OCI-LY7 (cell line): ENCODE results near the gene NAV2. TPM values are rescaled to one million over a fixed set of nuclear protein-coding genes. Genes with fewer than 3 reads are reported as not detected.

ENCODE experiments used
- BruUV-seq: library from RNA; stranded (reverse); fragments of 400-500 nt; replicated peaks from 2 replicates; lab custom pipeline; 2021; lab: Mats Ljungman, UMichigan
- CTCF ChIA-PET: fragments of 300-600 bp; sonication (Branson Sonifier 250); formaldehyde crosslinking; loops from one replicate; lab custom pipeline; 2022; ENCODE audit warnings: antibody characterized with exemption; ENCODE audit not compliant: unreplicated experiment; lab: Charles Lee
- POLR2A ChIA-PET: fragments of 300-600 bp; sonication (Branson Sonifier 250); formaldehyde crosslinking; loops from one replicate; lab custom pipeline; 2022; ENCODE audit warnings: antibody characterized with exemption; lab: Charles Lee
- DNase-seq: peaks from one replicate; pipeline ENCODE4 v3.0.0-alpha.2; 2015; ENCODE audit warnings: low spot score
- H2AFZ ChIP-seq: fragments of 200-600 bp; sonication (generic), shearing (Covaris generic); 2 replicates; pipeline ENCODE4 v1.6.1; 2014; ENCODE audit warnings: mild to moderate bottlenecking, antibody characterized with exemption, low read length, moderate library complexity
- H3K27ac ChIP-seq: fragments of 200-600 bp; sonication (generic); 2 replicates; pipeline ENCODE4 v1.5.1; 2014; ENCODE audit warnings: mixed run types, low read depth, mild to moderate bottlenecking, moderate library complexity, low read length, inconsistent platforms; ENCODE audit not compliant: poor library complexity, severe bottlenecking
- H3K36me3 ChIP-seq: fragments of 200-600 bp; sonication (generic); 2 replicates; pipeline ENCODE4 v1.6.1; 2014; ENCODE audit warnings: mild to moderate bottlenecking, antibody characterized with exemption, low read length, moderate library complexity, mixed read lengths; ENCODE audit not compliant: insufficient read depth
- H3K4me1 ChIP-seq: fragments of 200-600 bp; sonication (generic); 2 replicates; pipeline ENCODE4 v1.5.1; 2014; ENCODE audit warnings: mild to moderate bottlenecking, low read length; ENCODE audit not compliant: insufficient read depth, poor library complexity, severe bottlenecking
- H3K4me2 ChIP-seq: fragments of 200-600 bp; sonication (generic); 2 replicates; pipeline ENCODE4 v1.6.1; 2014; ENCODE audit warnings: mild to moderate bottlenecking, low read length
- H3K4me3 ChIP-seq: fragments of 200-600 bp; sonication (generic); 2 replicates; pipeline ENCODE4 v1.5.1; 2014; ENCODE audit warnings: mild to moderate bottlenecking, low read depth, low read length; ENCODE audit not compliant: poor library complexity, severe bottlenecking
- H3K79me2 ChIP-seq: fragments of 200-600 bp; sonication (generic); 2 replicates; pipeline ENCODE4 v1.6.1; 2016; ENCODE audit warnings: low read depth, mild to moderate bottlenecking, low read length, moderate library complexity, mixed read lengths; ENCODE audit not compliant: insufficient read depth
- H3K9me2 ChIP-seq: fragments of 200-600 bp; sonication (generic); 2 replicates; pipeline ENCODE4 v1.6.1; 2016; ENCODE audit warnings: mild to moderate bottlenecking, low read length, mixed read lengths; ENCODE audit not compliant: insufficient read depth
- H3K9me3 ChIP-seq: fragments of 200-600 bp; sonication (generic); 2 replicates; pipeline ENCODE4 v1.6.1; 2014; ENCODE audit warnings: mild to moderate bottlenecking, mixed run types, low read length, mixed read lengths
- H4K20me1 ChIP-seq: fragments of 200-600 bp; sonication (generic); 2 replicates; pipeline ENCODE4 v1.6.1; 2014; ENCODE audit warnings: mild to moderate bottlenecking, antibody characterized with exemption, low read length, moderate library complexity, mixed read lengths; ENCODE audit not compliant: insufficient read depth
- CTCF ChIP-seq: fragments of 200-600 bp; sonication (generic); conservative IDR thresholded peaks from 2 replicates; pipeline ENCODE4 v1.5.1; 2014; ENCODE audit warnings: mild to moderate bottlenecking, antibody characterized with exemption, low read length, moderate library complexity, mixed read lengths
- EZH2phosphoT487 ChIP-seq: fragments of 200-600 bp; sonication (generic); IDR thresholded peaks from 2 replicates; pipeline ENCODE4 v1.6.1; 2018; ENCODE audit warnings: low read depth, borderline replicate concordance, mild to moderate bottlenecking, mixed run types, antibody characterized with exemption, low read length, moderate library complexity, mixed read lengths
- intact Hi-C: fragments of 100-400 bp; cut with micrococcal nuclease; formaldehyde crosslinking; loops from one replicate; pipeline ENCODE4 v1.10.0; 2022; ENCODE audit not compliant: unreplicated experiment
- total RNA-seq, 2 experiments: library from RNA; depleted of rRNA in 1 of 2; stranded (reverse); fragments of >200 nt in 1 of 2; shearing (Covaris generic) in 1 of 2; gene quantifications; 2 replicates each; pipeline ENCODE4 v1.2.3, GENCODE V29; 2014 to 2022

Gene NAV2
- total RNA-seq, 2 experiments from 2014 or later: 0.06 to 0.68 TPM

- no peak for TF ChIP-seq CTCF
- TF ChIP-seq EZH2phosphoT487: no peak
- H3K4me1 ChIP-seq: no peaks in the 10 kb centered on the region
- H4K20me1 ChIP-seq: no peaks in the 10 kb centered on the region
- CTCF ChIA-PET: no interaction called here
- H3K9me3 ChIP-seq: no peaks in the 10 kb centered on the region
- H2AFZ ChIP-seq: no peak overlapping the region
- no peaks in the 10 kb centered on the region for H3K36me3 ChIP-seq
- no TSS peak for BruUV-seq
- no peak overlapping the region for H3K27ac ChIP-seq
- H3K9me2 ChIP-seq: no peaks in the 10 kb centered on the region
- H3K4me2 ChIP-seq: no peak overlapping the region
- POLR2A ChIA-PET: interaction anchor here (0.7 kb wide), 1 partner anchor 8 kb away, joined by 4 read pairs; no protein-coding TSS in a partner anchor
- intact Hi-C loops: no loop called here
- no peaks in the 10 kb centered on the region for H3K79me2 ChIP-seq
- DNase-seq: no peak
- H3K4me3 ChIP-seq: no peak overlapping the region
These were observed 248.6 kb downstream of the NAV2 start for GRCh38 chr11:19961225-19961624.

DNA sequence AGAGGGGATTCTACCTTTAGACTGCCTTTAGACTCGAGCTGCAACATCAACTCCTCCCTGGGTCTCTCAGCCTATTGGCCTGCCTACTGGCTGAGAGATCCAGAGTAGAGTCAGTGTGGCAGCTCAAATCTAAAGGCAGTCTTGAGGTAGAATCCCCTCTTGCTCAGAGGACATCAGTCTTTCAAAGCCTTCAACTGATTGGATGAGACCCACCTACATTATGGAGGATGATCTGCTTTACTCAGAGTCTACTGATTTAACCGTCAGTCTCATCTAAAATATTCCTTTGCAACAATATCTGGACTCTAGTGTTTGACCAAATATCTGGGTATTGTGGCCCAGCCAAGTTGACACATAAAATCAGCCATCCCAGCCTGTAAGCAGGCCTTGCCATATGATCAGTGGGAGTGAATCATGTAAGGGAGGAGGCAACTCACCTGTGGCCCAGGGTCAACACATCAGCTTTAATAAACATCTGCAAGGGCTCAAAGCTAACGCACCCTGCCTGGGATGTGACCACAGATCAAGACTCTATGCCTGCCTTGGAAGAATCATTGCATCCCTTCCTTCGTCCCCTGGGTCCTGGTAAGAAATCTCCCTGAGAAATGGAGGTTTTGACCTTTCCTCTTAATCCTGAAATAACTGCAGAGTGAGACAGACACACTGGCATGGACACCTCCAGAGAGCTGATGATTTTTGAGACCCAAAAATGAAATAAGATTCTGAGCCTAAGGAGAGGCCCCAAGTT lies 249.6 kb downstream of the NAV2 start:
- no peak overlapping the region for H3K4me3 ChIP-seq
- DNase-seq: no peak
- H3K4me2 ChIP-seq: no peak overlapping the region
- ChIA-PET POLR2A (interaction anchor here (0.7 to 2.1 kb wide), 3 partner anchors 75 to 172 kb away, joined by 3 to 5 read pairs (median 3); no protein-coding TSS in a partner anchor), CTCF (no interaction called here)
- H3K4me1 ChIP-seq: no peaks in the 10 kb centered on the region
- no peaks in the 10 kb centered on the region for H3K79me2 ChIP-seq
- TF ChIP-seq CTCF (no peak), EZH2phosphoT487 (no peak)
- no peaks in the 10 kb centered on the region for H3K36me3 ChIP-seq
- no peak overlapping the region for H3K27ac ChIP-seq
- H3K9me3 ChIP-seq: no peaks in the 10 kb centered on the region
- intact Hi-C loops: no loop called here
- H4K20me1 ChIP-seq: no peaks in the 10 kb centered on the region
- no peaks in the 10 kb centered on the region for H3K9me2 ChIP-seq
- BruUV-seq: no TSS peak
- H2AFZ ChIP-seq: no peak overlapping the region

DNA sequence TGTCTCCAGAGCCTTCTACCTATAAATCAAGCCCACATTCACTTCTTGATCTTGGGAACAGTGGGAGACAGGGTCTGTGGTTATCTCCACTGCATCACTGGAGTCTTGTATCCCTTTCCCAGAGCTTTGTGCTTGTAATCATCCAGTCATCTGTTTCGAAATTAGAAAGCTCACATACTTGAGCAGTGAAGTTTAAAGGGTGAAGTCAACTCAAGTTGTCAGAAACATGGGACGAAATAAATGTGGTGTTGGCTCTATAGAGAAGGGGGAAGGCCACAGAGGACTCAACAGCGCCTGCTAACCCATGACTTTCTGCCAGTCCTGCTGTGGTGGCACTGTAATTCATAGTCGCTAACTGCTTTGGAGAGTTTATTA lies 250.2 kb downstream of the NAV2 start:
- intact Hi-C loops: no loop called here
- Histone ChIP-seq H3K36me3 (no peaks in the 10 kb centered on the region), H2AFZ (no peak overlapping the region), H3K9me2 (no peaks in the 10 kb centered on the region), H3K4me1 (no peaks in the 10 kb centered on the region), H3K4me3 (no peak overlapping the region), H3K79me2 (no peaks in the 10 kb centered on the region), H3K4me2 (no peak overlapping the region), H4K20me1 (no peaks in the 10 kb centered on the region), H3K9me3 (no peaks in the 10 kb centered on the region), H3K27ac (no peak overlapping the region)
- TF ChIP-seq CTCF (no peak), EZH2phosphoT487 (no peak)
- no peak for DNase-seq
- ChIA-PET CTCF (no interaction called here), POLR2A (interaction anchor here (0.7 to 2.1 kb wide), 4 partner anchors 9 to 171 kb away, joined by 3 to 5 read pairs (median 4); no protein-coding TSS in a partner anchor)
- no TSS peak for BruUV-seq
